Measurements from ENCODE around the gene SLC6A8.

GRCh38 chrX:153702336-153703035 lies 14.8 kb downstream of the SLC6A8 start:
- TF ChIP-seq POLR2AphosphoS5 (IDR thresholded peaks at IDR 0.05) (no peak), CTCF (IDR thresholded peaks at IDR 0.05) (no peak), POLR2A (IDR thresholded peaks at IDR 0.05) (no peak)

Measured in prostate gland (tissue), 2 donors.